ENCODE data around the gene ZSCAN23. TPM values are rescaled to one million over a fixed set of nuclear protein-coding genes. Genes with fewer than 3 reads are reported as not detected.
A peak's percentile ranks its signal among the peaks of the same experiment; 100 is the strongest.
"Not testable (repeated sequence)": the region's sequence is repeated elsewhere in the genome, so short reads cannot be mapped to it uniquely, and the experiment has no call there.

The ZSCAN23 gene
- total RNA-seq, 2 experiments from 2014 or later = 1.3 to 2.9 TPM

DNA sequence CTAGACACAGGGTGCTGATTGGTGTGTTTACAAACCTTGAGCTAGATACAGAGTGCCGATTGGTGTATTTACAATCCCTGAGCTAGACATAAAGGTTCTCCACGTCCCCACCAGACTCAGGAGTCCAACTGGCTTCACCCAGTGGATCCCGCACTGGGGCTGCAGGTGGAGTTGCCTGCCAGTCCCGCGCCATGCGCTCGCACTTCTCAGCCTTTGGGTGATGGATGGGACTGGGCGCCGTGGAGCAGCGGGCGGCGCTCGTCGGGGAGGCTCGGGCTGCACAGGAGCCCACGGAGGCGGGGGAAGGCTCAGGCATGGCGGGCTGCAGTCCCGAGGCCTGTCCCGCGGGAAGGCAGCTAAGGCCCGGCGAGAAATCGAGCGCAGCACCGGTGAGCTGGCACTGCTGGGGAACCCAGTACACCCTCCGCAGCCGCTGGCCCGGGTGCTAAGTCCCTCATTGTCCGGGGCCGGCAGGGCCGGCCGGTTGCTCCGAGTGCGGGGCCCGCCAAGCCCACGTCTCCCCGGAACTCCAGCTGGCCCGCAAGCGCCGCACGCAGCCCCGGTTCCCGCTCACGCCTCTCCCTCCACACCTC, 26.0 kb upstream of the ZSCAN23 start:
- H3K4me3 Mint-ChIP-seq; H3K9me3 Mint-ChIP-seq; H3K4me1 Mint-ChIP-seq; POLR2A ChIA-PET; H3K36me3 Mint-ChIP-seq; DNase-seq; H3K27ac Mint-ChIP-seq; ATAC-seq (ENCODE audit: low read depth): not testable (repeated sequence)
- H3K27me3 Mint-ChIP-seq = peaks cover 39% of the 10 kb centered on the region

- DNase-seq (no peak), ATAC-seq (ENCODE audit: low read depth) (no peak)
- no peak overlapping the region for H3K4me3 Mint-ChIP-seq
- peaks cover 3% of the 10 kb centered on the region for H3K9me3 Mint-ChIP-seq
- H3K36me3 Mint-ChIP-seq = peaks cover 2% of the 10 kb centered on the region
- H3K4me1 Mint-ChIP-seq = no peaks in the 10 kb centered on the region
- no peak overlapping the region for H3K27ac Mint-ChIP-seq
- peaks cover 41% of the 10 kb centered on the region for H3K27me3 Mint-ChIP-seq
- POLR2A ChIA-PET = no interaction called here
Measured at GRCh38 chr6:28468056-28468455, 24.8 kb upstream of the ZSCAN23 start.

DNA sequence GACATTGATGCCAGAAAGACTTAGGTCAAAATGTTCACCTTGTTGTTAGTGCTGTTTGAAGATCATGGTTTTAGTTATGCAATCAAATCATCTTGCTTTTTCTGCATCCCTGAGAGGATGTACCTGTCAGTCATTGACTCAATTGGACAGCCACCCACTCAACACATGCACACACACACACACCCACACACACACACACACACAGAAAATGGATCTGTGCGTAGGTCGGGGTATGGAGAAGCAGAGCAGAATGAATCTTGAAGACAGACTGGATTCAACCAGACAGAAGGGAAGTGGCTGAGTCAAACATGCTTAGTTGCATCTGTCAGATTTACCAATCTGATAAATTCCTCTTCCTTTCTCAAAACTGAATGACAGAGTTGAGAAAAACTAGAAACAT, 19.1 kb upstream of the ZSCAN23 start:
- POLR2A ChIA-PET = no interaction called here
- no peaks in the 10 kb centered on the region for H3K36me3 Mint-ChIP-seq
- peaks cover 9% of the 10 kb centered on the region for H3K4me1 Mint-ChIP-seq
- no peak overlapping the region for H3K27ac Mint-ChIP-seq
- no peaks in the 10 kb centered on the region for H3K9me3 Mint-ChIP-seq
- ATAC-seq (ENCODE audit: low read depth) (peak; percentile 71), DNase-seq (no peak)
- H3K4me3 Mint-ChIP-seq = peak overlapping the region; percentile 6
- peaks cover 74% of the 10 kb centered on the region for H3K27me3 Mint-ChIP-seq

DNA sequence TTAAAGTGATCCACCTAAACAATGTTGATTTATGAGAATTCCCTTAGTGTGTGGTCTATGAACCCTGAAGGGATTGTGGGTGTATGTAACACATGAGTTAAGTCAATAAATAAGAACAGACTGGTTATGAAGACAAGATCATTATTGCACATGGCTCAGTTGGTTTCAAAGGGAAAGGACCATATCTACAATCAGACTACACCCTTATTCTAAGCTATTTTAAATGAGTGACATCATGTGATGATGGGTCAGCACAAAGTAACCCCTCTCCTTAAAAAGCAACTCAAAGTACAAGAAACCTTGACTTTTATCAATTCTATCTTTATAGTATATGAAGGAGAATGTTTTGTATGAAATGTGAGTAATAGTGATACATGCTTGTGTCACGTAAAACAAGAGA, 15.3 kb upstream of the ZSCAN23 start:
- ATAC-seq (ENCODE audit: low read depth) = no peak
- Mint-ChIP-seq H3K27ac (no peak overlapping the region), H3K4me1 (peaks cover 9% of the 10 kb centered on the region), H3K4me3 (no peak overlapping the region), H3K9me3 (peaks cover 4% of the 10 kb centered on the region), H3K36me3 (peaks cover 6% of the 10 kb centered on the region), H3K27me3 (peaks cover 70% of the 10 kb centered on the region)
- POLR2A ChIA-PET = no interaction called here
- no peak for DNase-seq

GRCh38 chr6:28449056-28449455, 5.8 kb upstream of the ZSCAN23 start:
- H3K36me3 Mint-ChIP-seq = peaks cover 11% of the 10 kb centered on the region
- POLR2A ChIA-PET = interaction anchor here (0.6 kb wide), 1 partner anchor 171 kb away, joined by 3 read pairs; no protein-coding TSS in a partner anchor
- peak; percentile 65 for ATAC-seq (ENCODE audit: low read depth)
- peaks cover 28% of the 10 kb centered on the region for H3K4me1 Mint-ChIP-seq
- peak overlapping the region; percentile 2 for H3K4me3 Mint-ChIP-seq
- H3K27ac Mint-ChIP-seq = no peak overlapping the region
- no peak for DNase-seq
- H3K27me3 Mint-ChIP-seq = peaks cover 12% of the 10 kb centered on the region
- H3K9me3 Mint-ChIP-seq = peaks cover 7% of the 10 kb centered on the region

DNA sequence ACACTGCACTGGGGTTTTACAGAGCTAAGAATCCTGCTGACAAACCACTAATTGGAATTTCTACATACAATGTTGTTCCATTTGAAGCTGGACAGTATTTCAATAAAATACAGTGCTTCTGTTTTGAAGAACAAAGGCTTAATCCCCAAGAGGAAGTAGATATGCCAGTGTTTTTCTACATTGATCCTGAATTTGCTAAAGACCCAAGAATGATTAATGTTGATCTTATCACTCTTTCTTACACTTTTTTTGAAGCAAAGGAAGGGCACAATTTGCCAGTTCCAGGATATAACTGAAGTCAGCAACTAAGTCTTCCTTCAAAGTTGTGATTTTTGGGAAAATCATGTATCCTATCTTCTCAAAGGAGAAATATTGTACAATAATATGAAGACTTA, 4.2 kb upstream of the ZSCAN23 start:
- Mint-ChIP-seq H3K4me3 (peak overlapping the region; percentile 74), H3K36me3 (peaks cover 14% of the 10 kb centered on the region), H3K4me1 (peaks cover 42% of the 10 kb centered on the region)
- not testable (repeated sequence) for DNase-seq; H3K9me3 Mint-ChIP-seq; H3K27me3 Mint-ChIP-seq; H3K27ac Mint-ChIP-seq; ATAC-seq (ENCODE audit: low read depth)
- POLR2A ChIA-PET = interaction anchor here (1.0 to 1.6 kb wide), 3 partner anchors 22 to 97 kb away, joined by 3 to 4 read pairs (median 3); no protein-coding TSS in a partner anchor

DNA sequence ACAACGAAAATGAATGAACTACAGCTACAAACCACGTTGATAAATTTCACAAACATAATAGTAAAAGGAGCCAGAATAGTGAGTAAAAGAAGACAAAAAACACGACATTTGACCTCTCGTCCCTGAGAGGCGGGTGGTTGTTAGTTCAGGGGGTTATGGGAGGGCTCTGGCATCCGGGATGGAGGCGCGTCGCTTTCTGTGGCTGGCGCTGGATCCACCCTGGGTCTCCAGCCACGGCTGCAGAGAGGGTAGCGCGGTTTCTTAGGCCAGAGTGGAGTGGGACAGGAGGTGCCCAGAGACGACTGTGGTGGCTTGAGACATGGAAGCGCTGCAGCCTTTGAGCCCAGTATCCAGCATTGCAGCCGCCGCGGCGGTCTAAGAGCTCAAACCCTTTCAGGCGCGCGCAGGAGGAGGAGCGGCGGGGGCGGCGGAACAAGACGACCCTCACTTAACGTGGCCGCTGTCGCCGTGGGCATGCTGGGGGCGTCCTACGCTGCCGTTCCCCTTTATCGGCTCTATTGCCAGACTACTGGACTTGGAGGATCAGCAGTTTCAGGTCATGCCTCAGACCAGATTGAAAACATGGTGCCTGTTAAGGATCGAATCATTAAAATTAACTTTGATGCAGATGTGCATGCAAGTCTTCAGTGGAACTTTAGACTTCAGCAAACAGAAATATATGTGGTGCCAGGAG, 3.7 kb upstream of the ZSCAN23 start:
- H3K4me1 Mint-ChIP-seq = peaks cover 48% of the 10 kb centered on the region
- peaks cover 7% of the 10 kb centered on the region for H3K9me3 Mint-ChIP-seq
- H3K36me3 Mint-ChIP-seq = peaks cover 14% of the 10 kb centered on the region
- peak; percentile 48 for DNase-seq
- POLR2A ChIA-PET = interaction anchor here (1.0 to 1.6 kb wide), 3 partner anchors 21 to 96 kb away, joined by 3 to 4 read pairs (median 3); no protein-coding TSS in a partner anchor
- peak overlapping the region; percentile 57 for H3K27ac Mint-ChIP-seq
- H3K4me3 Mint-ChIP-seq = peak overlapping the region; percentile 74
- ATAC-seq (ENCODE audit: low read depth) = peak; percentile 8
- H3K27me3 Mint-ChIP-seq = peaks cover 7% of the 10 kb centered on the region

- Mint-ChIP-seq H3K36me3 (peaks cover 14% of the 10 kb centered on the region), H3K4me3 (peak overlapping the region; percentile 95), H3K4me1 (peaks cover 48% of the 10 kb centered on the region)
- ATAC-seq (ENCODE audit: low read depth); H3K27ac Mint-ChIP-seq; DNase-seq; H3K9me3 Mint-ChIP-seq; POLR2A ChIA-PET; H3K27me3 Mint-ChIP-seq: not testable (repeated sequence)
Measured at GRCh38 chr6:28444759-28445158, 1.5 kb upstream of the ZSCAN23 start.

DNA sequence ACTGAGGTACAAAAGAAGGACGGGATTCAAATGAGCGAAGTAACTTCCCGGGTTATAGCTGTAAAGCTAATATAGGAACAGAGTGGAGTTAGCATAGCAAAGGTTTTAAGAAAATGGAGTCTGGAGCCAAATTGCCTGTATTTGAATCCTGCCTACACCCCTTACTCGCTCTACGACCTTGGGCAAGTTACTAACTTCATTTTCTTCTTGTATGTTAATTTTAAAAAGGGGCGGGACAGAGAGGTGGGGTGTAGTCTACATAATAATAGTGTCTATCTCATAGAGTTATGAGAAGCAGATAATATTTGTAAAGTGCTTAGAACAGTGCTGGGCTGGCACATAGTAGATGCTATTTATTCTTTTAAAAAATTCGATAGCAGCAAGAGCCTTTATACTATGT, 705 bp downstream of the ZSCAN23 start:
- Mint-ChIP-seq H3K27me3 (peaks cover 3% of the 10 kb centered on the region), H3K4me1 (peaks cover 42% of the 10 kb centered on the region), H3K4me3 (peak overlapping the region; percentile 95), H3K36me3 (peaks cover 20% of the 10 kb centered on the region), H3K9me3 (peaks cover 9% of the 10 kb centered on the region), H3K27ac (peak overlapping the region; percentile 98)
- no peak for DNase-seq
- POLR2A ChIA-PET = interaction anchor here (0.7 to 2.2 kb wide), 11 partner anchors 17 to 453 kb away, joined by 3 to 17 read pairs (median 4); partner anchors contain the start of gene ZSCAN12
- ATAC-seq (ENCODE audit: low read depth) = peak; percentile 4

DNA sequence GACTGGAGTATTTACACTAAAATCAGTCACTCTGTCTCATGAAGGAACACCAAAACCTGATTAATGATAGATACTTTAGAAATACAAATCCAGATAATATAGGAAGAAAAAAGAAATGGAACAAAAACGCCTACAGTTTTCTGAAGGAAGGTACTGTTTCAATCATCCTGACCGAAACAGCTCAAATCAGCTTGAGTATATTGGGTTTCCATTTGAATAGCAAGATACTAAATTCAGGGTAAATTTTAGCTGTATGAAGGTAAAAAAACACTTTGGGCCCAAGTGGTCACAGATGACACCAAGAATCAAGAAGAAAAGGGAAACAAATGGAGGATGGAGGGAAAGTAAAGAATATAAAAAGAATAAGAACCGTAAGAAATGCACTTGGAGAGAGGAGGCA, 6.9 kb downstream of the ZSCAN23 start:
- ATAC-seq (ENCODE audit: low read depth) (no peak), DNase-seq (no peak)
- POLR2A ChIA-PET = interaction anchor here (0.5 kb wide), 1 partner anchor 18 kb away, joined by 3 read pairs; no protein-coding TSS in a partner anchor
- Mint-ChIP-seq H3K27ac (no peak overlapping the region), H3K4me3 (no peak overlapping the region), H3K27me3 (no peaks in the 10 kb centered on the region), H3K9me3 (peaks cover 2% of the 10 kb centered on the region), H3K36me3 (peaks cover 15% of the 10 kb centered on the region), H3K4me1 (peaks cover 5% of the 10 kb centered on the region)

DNA sequence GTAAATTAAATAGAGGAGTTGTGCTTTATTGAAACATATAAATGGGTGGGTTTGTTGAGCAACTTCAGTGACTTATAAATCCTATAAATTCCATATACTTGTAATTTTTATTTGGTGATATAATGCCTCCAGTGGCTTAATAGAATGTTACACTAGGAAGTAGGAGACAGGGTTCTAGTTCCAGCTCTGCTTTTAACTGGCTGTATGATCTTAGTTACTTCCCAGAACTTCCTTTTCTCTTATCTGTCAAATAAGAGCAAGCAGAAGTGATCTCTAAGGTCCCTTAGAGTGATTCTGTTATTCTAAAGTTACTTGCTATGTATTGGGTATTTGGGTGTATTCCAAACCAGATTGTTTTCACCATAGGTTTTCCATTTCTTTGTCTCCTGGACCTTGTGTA, 10.2 kb downstream of the ZSCAN23 start:
- no peak overlapping the region for H3K4me3 Mint-ChIP-seq
- H3K27ac Mint-ChIP-seq = no peak overlapping the region
- H3K36me3 Mint-ChIP-seq = peaks cover 25% of the 10 kb centered on the region
- H3K9me3 Mint-ChIP-seq = peaks cover 5% of the 10 kb centered on the region
- ATAC-seq (ENCODE audit: low read depth) (no peak), DNase-seq (no peak)
- POLR2A ChIA-PET = interaction anchor here (1.2 kb wide), 1 partner anchor 10 kb away, joined by 4 read pairs; the partner anchor contains the start of gene ZSCAN23
- no peaks in the 10 kb centered on the region for H3K27me3 Mint-ChIP-seq
- H3K4me1 Mint-ChIP-seq = peaks cover 13% of the 10 kb centered on the region

GRCh38 chr6:28429781-28430180, 13.5 kb downstream of the ZSCAN23 start:
- no peak overlapping the region for H3K27ac Mint-ChIP-seq
- H3K27me3 Mint-ChIP-seq = no peaks in the 10 kb centered on the region
- POLR2A ChIA-PET = no interaction called here
- peaks cover 8% of the 10 kb centered on the region for H3K9me3 Mint-ChIP-seq
- DNase-seq = no peak
- no peak for ATAC-seq (ENCODE audit: low read depth)
- H3K36me3 Mint-ChIP-seq = peaks cover 30% of the 10 kb centered on the region
- no peak overlapping the region for H3K4me3 Mint-ChIP-seq
- peaks cover 31% of the 10 kb centered on the region for H3K4me1 Mint-ChIP-seq

- POLR2A ChIA-PET = interaction anchor here (1.2 to 1.6 kb wide), 4 partner anchors 15 to 27 kb away, joined by 3 to 14 read pairs (median 4); partner anchors contain the start of genes ZSCAN12 and ZSCAN23
- peaks cover 40% of the 10 kb centered on the region for H3K4me1 Mint-ChIP-seq
- H3K27me3 Mint-ChIP-seq = peaks cover 7% of the 10 kb centered on the region
- peak overlapping the region; percentile 89 for H3K27ac Mint-ChIP-seq
- ATAC-seq (ENCODE audit: low read depth) = peak; percentile 67
- peaks cover 39% of the 10 kb centered on the region for H3K36me3 Mint-ChIP-seq
- DNase-seq = no peak
- H3K9me3 Mint-ChIP-seq = peaks cover 13% of the 10 kb centered on the region
- peak overlapping the region; percentile 70 for H3K4me3 Mint-ChIP-seq
Measured at GRCh38 chr6:28425944-28426541, 17.2 kb downstream of the ZSCAN23 start.

All from activated naive CD8-positive, alpha-beta T cell treated with anti-CD3 and anti-CD28 coated beads, Interleukin-2, amount 10 ng/mL, durations not matched to agents 7 days and 5 days (primary cell).